Activated CD8-positive, alpha-beta memory T cell treated with anti-CD3 and anti-CD28 coated beads, Interleukin-2, amount 50 U/mL, for 4 hours (primary cell): ENCODE measurements around the gene FILIP1L.

Experiments
- DNase-seq: peaks from one replicate; pipeline ENCODE4 v3.0.0-alpha.2; 2020

FILIP1L gene

DNA sequence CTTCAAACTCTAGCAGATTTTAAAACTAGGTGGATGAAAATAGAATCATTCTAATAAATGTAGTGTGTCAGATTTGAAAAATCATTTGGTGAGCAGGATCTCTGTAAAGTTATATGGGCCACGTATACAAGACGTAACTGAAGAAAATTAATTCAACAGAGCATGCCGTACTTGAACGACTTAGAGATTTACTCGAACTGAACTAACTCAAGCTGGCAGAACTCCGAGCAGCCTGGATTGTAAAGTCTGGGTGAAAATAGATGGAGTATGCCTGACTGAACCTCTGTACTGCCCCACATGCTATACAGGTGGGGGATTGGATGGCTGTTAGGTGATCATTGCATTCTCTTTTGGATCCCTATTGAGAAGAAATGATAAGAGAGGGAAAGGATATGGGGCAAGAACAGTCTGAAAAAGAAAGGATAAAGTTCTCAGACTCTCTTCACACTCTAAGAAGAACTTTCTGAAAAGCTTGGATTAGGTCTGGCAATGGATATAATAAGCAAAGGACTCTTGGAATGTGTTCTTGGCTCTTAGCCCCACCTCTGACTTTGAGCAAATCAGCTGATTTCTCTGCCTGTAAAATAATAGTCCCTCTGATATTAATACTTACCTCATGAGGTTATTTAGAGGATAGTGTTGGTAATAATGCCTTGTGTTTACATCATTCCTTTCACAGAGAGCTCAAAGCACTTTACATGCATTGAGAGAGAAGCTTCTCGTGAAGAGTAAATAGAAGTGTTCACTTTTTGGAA is 147.5 kb downstream of the FILIP1L start:
- no peak for DNase-seq

DNA sequence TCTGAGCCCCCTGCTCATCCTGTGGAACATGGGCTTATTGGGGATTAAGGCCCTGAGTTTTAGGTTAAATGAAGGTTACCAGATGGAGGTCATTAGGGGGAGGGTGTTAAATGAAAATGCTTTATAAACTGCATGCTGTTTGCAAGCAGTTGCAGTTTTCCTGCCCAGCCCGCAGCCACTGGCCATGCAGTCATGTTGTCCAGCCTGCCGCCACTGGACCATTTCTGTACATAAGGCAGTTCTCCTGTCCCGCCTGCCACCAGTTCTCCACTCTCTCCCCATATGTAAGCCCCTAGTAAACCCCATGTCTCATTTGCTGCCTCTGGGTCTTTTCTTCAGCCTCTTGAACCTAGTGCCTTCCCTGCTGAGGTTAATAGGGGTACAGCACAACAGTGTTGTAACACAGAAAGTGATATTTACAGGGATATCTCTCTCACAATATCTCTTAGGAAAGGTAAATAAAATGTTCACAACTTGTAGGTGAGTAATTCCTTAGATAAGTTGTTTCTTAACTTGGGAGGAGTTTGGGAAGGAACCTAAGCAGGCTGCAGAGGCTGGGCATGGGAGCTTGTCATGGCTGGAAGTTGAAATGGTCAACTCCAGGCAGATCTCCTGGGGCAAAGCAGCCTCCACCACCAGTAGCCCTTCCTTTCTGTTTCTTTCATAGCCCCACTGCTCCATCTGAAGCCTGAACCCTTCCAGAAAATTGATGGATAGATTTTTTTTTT is 148.5 kb downstream of the FILIP1L start:
- no peak for DNase-seq

DNA sequence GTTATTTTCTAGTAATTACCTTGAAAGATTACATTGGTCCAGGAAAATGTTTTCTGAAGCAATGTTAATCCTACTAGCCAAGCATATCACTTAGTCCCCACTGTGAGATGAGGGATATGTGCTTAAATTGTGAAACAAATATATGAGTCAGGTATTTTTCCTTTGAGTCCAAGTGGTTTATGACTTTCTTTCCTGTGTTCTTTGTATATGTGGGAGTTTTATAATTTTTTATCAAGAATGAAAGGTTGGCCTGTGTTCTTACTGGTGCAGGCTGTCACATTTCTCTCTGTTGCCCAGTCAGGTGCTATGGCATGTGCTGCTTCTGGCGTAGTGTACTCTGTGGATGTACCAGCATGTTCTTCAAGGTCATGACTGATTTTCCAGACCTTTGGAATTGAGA is 149.2 kb downstream of the FILIP1L start:
- DNase-seq, result no peak

DNA sequence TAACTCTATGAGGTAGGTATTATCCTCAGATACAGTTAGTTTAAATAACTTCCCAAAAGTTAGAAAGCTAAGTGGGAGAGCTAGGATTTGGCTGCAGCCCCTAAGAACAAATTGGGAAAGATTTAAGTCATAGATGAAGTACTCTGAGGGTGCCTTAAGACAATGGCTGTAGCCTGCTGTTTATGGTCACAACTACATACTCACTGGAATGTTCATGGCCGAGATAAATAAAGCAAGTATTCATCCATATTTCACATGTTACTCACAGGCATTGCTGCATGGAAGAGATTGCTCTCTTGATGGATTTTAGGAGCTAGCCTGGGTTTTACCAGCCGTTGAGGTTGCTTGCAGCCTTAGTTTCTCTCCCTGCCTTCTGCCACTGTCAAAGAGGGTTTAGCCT is 151.6 kb downstream of the FILIP1L start:
- no peak for DNase-seq

DNA sequence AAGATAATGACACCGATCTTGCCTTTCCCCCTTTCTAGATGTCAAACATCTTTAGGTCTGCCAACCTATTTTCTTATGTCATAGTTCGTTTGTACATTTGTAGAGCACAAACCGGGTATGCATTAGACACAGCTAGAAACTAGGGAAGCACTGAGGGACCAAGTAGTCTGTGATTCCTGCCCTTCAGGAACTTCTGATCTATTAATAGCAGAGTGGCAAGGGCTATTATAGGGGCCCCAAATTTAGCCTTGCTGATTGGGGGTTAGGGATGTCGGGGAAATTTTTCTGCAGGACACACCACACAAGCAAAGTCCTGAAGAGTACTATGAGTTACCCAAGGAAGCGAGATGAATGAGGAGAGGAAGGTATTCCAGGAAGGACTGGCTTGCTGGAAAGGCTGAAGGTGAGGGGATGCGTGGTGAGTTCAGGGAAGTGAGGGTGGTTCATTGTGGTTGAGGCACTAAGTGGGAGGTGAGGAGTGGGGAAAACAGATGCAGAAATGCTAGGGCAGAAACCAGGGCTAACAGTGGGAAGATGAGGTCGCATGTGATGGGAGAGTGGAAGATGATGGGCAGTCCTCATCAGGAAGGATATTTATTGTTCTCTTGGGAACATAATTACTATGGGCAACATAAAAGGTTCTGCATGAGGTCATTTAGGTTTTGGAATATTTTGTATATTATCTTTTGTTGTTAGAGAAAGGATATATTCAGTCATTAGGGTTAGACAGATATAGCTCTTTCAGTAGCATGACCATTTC is 152.4 kb downstream of the FILIP1L start:
- no peak for DNase-seq

DNA sequence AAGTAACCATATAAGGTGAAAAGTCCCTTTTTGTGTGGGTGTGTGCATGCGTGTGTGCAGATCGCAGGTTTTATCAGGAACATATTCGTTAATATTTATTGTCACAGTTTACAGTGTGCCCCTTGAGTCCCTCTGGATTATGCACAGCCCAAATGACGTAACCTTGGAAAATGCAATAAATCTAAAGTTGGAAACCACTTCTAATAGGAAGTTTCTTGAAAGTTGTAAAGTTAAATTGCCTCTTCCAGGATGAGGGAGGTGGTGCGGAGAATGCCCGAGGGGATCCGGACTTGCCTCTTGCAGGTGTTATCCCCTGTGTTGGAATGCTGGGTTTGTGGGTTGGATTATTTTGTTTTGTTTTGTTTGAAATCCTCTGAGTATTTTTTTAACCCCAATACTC is 153.4 kb downstream of the FILIP1L start:
- DNase-seq, result no peak

DNA sequence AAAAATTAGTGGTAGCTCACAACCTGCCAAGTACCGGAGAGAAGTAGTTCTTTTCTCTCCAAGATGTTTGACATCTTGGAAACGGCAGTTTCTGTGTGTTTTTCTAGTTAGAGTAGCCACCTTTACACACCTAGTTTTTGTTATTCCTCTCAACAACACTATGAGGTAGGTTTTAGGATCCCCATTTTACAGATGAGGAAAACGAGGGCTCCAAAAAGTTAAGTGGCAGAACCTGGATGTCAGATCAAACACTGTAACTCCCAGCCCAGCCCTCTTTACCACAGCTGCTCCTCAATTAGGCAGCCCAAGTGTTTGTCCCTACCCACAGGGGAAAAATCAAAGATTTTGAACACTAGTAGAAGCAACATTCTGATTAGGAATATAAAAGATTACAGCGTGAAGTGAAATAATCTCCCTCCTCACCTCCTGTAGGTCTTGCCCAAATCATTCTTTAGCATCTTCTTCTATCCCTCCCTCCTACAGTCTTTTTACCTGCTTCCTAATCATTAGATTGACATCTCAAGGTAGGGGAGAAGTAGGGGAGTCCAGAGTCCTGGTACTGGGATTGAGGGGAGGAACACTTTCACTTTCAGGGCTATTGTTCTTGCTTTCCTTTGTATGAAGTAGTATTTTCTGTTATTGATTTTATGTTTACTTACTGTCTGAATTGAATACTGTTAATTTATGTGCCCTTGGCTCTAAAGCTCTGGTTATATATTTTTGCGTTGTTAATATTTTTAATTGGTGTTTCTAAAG is 154.0 kb downstream of the FILIP1L start:
- DNase-seq, result no peak

DNA sequence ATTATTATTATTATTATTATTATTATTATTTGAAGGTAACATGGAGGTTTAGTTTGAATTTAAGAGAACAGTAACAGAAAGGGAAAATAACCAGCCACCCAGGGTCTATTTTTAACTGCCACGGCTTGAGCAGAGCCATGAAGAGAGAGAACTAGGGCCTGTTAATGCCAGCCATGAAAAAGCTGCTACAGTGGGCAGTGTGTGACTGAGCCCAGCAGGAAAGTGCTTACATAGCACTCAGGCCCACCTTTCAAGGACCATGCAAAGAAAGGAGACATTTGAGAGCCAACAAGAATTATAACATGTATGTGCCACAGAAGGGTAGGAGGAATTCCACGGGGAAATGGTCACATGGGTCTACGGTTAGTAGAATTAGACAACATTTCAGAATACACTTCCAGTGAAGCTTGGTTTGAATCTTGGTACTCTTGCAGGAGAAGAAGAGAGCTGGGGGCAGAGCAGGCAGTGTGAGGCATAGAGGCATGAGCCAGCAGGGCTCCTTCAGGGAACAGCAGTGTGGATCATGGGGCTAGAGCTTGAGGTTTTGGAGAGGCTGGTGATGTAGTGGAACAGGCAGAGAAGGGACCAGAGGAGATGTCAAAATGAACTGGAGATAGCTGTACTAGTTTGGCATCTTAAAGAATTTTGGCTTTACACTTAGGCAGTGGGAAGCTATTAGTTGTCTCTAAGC is 155.9 kb downstream of the FILIP1L start:
- DNase-seq, result no peak

DNA sequence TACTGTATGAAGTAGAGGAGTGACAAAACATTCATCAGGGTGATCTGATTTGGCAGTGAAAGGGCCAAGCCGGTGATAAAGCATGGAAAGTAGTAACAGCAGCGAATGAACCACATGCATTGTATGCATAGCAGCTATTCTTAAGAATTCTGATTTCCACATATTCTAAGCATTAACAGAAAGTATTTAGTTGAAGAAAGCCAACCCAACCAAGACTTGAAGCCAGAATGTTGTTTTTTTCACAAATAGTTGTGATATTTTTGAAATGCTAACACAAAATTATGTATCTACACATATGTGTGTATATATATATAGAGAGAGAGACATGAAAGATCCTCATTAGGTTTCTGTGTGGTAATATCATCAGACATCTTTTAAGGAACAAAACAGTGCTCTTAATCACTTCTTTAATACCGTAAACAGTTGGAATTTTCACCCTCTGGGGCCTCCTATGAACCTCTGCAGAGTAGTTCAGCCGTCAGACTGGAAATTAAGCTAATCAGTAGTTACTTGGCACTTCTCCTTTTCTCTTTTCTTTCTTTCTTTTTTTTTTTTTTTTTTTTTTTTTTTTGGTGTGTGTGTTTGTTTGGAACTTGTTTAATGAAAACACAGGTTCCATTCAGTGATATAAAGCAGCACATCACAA is 157.0 kb downstream of the FILIP1L start:
- no peak for DNase-seq

DNA sequence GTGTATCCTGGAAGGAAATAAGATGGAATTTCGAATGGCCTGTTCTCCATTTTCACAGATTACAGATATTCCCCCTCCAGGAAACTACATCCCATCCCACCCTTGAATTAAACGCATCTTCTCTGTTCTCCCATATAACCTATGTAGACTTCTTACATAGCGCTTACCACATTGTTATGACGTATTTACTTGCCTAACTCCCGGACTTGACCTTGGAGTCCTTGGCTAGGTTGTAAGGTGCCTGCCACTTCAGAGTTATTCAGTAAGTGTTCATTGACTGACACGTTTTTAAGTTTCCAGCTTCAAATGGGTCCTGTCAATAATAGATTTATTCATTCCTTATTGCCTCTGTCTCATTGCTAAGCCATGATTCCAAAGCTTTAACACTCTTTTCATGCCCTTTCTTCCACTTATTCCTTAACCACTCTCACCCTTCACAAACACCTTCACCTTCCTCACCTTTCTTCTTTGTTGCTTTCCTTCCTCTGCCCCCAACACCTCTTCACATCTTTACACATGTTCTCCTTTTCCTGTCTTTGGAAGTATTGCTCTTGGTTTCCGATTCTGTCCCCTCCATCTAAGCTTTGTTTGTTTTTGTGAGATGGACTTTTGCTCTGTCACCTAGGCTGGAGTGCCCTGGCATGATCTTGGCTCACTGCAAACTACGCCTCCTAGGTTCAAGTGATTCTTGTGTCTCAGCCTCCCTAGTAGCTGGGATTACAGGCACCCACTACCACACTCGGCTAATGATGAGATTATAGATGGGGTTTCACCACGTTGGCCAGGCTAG is 158.3 kb downstream of the FILIP1L start:
- DNase-seq, result no peak

DNA sequence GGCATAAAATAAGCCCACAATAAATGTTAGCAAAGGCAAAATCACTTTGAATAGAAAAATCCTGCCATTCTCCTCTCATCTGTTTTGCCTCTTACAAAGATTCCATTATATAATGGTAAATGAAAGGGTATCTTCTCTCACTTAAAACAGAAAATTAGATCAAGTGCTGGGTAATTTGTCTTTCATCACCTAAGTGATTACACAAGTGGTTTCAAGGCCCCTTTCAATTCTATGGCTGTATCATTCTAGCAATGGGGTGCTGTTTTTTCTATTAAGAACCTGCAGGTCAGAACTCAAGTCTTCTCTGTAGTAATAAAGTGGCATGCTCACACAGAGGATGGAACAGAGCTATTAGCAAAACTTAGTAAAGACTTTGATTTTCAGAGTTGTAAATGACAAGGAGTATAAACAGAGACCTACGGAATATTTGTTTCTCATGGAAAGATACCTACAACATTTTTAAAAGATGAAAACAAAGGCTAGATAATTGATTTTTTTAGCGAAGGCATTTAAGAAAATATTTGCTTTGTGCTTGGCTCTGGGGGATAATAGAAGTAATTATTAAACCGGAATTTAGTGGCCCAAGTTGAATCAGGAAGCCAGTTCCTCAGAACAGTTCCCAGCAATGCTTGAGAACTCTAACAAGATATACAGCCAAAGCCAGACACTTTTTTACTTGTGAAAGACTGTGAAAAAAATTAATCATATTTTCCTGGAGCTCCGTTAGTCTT is 159.2 kb downstream of the FILIP1L start:
- no peak for DNase-seq

DNA sequence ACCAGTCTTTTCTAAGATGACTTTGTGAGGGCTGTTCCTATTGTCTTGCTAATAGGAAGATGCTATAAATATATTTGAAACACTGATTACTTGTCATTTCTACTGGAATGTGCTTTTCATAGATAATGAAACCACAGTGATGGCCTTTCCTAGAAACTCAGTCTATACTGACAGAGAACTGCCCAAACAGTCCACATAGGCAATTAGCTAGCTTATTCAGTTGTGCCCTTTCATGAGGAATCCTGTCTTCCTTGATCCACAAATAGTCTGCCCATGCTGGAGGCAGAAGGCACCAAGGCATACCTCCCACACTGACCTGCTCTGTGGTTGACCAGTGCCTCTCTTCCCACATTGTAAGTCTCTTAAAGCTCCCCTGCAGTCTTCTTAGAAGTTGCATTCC is 160.7 kb downstream of the FILIP1L start:
- no peak for DNase-seq

DNA sequence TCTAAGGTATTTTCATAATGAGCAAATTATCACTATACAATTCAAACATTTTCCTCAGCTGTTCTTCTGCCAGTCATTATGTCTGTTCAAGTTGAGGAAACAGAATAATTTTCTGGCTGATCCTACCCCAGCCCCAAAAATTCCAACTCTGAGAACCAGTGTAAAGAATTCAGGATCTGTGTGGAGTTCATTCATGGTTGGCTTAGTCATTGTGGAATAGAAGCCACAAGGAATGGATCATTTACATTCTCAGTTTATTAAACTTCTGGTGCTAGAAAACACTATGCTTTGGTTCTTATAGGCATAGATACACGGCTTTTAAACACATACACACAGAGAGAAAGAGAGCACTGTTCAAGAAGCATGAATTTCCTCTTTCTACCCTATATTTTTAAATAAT is 162.0 kb downstream of the FILIP1L start:
- DNase-seq, result no peak

DNA sequence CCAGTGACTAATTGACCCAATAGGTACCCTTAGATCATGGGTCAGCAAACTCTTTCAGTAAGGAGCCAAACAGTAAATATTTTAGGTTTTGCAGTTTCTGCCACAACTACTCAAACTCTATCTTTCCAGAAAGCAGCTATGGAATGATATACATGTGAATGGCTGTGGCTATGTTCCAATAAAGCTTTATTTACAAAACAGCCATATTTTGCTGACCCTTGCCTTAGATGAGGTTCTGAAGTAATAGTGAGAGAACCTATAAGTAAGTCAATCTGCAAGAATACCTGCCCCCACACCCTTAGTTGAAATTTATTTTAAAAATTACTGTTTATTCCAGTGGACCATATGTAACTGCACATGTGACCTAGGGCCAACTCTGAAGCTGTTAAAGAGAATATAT is 162.6 kb downstream of the FILIP1L start:
- DNase-seq, result no peak

DNA sequence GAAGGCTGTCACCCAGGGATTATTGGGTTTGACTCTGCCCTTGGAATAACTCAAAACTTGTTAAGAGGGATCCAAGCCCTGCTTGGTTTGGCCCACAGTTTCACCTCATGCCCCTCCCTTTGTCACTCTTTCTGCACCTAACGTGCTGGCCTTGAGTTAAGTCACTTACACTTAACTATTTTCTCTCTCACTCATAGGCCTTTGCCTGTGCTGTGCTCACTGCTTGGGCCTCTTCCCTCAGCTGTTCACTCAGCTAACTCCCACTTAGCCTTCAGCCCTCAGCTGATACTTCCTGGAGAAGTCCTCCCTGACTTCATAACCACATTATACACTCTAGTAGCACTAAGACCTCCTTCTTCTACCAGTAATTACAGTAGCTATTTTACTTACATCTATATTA is 163.4 kb downstream of the FILIP1L start:
- DNase-seq, result no peak

DNA sequence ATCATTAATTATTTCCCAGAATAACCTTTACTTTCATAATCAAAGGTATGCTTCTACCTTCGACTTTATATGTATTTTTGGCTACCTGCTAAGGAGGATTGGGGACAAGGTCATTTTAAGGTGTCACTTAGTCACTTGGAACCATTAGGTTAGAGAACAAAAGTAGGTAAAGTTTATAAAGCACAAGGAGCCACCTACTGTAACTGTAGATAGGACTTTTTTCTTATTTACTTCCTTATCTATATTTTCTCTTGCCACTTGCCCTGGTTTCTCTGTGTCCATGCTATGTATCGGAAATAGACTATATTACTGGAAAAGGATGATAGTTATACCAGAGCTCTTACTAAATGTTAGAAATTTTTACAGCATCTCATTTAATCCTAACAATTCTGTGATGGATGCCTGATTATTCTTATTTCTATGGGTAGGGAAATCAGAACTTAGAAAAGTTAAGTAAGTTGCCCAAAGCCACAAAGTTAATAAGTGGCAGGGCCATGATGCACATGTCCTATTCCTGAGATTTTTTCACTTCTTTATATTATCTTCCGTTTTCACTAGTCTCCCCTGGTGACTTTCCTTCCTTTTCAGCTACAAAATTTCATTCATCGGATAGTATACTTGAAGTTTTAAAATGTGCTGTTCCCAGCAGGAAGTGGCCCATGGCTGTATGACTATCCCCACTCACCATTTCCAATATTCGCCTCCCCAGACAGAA is 164.2 kb downstream of the FILIP1L start:
- DNase-seq, result no peak

DNA sequence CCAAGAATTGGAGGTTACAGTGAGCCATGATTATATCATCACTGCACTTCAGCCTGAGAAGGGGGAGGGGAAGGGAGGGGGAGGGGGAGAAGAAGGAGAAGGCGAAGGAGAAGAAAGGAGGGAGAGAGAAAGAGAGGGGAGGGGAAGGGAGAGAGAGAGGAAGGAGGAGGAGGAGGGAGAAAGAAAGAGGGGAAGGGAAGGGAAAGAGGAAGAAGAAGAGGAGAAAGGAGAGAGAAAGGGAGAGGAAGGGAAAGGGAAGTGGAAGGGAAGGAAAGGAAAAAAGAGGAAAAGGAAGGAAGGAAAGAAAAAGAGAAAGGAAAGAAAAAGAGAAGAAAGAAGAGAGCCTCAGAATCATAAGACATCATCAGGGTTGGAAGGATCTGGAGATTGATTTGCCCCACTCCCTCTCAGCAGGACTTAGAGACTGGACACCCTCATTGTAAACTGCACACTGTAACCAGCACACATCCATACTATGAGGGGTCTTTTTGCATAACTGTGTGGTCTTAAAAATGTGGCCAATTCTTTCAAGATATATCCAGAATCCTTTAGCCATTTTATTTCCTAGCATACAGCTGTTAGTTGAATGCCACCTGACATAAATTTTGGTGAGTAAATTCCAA is 165.7 kb downstream of the FILIP1L start:
- DNase-seq, result no peak

DNA sequence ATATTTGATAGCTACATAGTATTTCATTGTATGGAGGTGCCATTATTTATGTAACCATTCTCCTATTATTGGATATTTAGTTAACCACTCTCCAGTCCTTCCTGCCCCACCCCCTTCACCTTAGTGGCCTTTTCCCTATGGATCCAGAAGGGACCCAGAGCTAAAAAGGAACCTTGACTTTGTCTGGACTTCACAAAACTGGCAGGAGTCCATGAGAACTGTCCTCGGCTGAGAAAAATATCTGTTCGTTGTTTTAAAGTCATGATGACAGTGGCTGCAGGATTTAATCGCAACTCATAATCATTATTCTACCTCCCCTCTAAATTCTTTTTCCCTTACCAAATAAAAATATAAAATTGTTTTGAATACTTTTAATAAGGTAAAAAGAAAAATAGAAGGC is 166.9 kb downstream of the FILIP1L start:
- DNase-seq, result no peak

DNA sequence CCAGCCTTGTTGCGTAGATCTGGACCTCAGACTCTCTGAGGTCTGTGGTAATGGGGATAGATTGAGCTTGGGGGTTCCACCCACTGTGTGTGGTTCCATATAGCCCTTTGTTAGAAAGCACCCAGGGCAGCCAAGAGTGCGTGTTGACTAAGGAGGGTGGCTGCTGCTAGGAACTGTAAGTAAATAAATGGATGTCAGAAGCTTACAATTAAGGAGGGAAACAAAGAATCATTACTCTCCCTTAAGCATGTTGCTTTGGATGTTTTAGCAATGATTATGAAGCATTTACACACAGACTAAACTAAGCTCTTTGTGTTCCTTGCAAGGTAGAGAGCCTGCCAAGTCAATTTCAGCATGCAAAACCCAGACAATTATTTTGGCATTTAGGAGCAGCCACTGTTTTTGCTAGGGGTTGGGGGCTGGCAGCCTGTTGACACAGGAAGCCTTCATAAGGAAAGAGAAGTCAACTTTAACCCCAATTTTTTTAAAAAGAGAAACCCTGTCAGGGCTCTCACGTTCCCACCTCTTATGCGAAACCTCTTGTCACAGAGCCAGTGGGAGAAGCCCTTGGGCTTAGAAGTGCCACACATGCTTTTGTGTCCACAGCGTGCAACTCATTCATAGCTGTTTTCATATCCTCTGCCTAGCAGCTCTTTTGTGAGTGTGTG is 168.8 kb downstream of the FILIP1L start:
- no peak for DNase-seq
